ENCODE results near the gene SLC16A10.
"Not testable (repeated sequence)": the region's sequence is repeated elsewhere in the genome, so short reads cannot be mapped to it uniquely, and the experiment has no call there.

The SLC16A10 gene

DNA sequence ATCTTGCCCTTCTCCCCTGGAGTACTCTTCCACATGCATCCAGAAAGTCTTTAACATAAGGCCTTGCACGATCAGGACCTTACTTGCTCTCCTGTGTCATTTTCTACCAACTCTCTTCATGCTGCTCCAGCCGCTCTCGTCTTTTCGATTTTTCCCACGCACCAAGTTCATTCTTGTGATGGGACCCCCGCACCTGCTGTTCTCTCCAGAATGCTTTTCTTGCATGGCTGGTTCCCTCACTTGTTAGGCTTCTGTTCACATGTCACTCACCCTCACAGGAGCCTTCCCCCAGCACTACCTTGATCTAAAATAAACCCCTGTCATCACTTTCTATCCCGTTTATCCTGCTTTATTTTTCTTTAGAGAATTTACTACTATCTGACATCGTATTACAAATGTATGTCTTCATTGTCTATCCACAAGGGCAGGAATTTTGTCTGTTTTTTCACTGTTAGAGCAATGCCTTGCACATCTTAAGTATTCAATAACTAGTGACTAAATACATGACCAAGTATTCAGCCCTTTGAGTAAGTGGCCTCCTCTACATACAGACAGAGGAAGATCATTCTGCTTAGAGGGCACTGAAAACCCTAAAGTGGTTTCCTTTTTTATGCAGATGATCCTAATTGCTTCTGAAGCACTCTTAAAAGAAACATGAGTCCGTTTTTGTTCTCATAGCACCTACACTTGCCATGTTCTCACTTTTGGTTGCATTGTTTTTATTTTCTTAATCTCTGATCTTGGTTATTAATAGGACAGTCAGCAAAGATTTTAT, 166.9 kb downstream of the SLC16A10 start:
- TF ChIP-seq, protein P1, sequence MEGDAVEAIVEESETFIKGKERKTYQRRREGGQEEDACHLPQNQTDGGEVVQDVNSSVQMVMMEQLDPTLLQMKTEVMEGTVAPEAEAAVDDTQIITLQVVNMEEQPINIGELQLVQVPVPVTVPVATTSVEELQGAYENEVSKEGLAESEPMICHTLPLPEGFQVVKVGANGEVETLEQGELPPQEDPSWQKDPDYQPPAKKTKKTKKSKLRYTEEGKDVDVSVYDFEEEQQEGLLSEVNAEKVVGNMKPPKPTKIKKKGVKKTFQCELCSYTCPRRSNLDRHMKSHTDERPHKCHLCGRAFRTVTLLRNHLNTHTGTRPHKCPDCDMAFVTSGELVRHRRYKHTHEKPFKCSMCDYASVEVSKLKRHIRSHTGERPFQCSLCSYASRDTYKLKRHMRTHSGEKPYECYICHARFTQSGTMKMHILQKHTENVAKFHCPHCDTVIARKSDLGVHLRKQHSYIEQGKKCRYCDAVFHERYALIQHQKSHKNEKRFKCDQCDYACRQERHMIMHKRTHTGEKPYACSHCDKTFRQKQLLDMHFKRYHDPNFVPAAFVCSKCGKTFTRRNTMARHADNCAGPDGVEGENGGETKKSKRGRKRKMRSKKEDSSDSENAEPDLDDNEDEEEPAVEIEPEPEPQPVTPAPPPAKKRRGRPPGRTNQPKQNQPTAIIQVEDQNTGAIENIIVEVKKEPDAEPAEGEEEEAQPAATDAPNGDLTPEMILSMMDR (conservative IDR thresholded peaks at IDR 0.05; ENCODE audit: low read depth, low read length): no peak
- no peak for DNase-seq (ENCODE audit: low read depth)
- no peak overlapping the region for H3K4me3 ChIP-seq (ENCODE audit: low read length)

GRCh38 chr6:111254779-111255166, 167.5 kb downstream of the SLC16A10 start:
- TF ChIP-seq, protein P1 (conservative IDR thresholded peaks at IDR 0.05; ENCODE audit: low read depth, low read length): no peak
- no peak overlapping the region for H3K4me3 ChIP-seq (ENCODE audit: low read length)
- no peak for DNase-seq (ENCODE audit: low read depth)

DNA sequence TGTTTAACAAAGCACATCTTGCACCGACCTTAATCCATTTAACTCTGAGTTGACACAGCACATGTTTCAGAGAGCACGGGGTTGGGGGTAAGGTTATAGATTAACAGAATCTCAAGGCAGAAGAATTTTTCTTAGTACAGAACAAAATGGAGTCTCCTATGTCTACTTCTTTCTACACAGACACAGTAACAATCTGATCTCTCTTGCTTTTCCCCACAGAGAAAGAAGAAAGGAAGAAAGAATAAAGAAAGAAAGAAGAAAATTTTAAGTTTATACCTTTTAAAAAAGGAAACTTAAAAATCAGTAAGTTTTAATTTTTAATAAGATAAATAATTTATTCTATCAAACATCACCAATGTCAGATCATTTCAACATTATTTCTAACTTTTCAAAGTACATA, 168.5 kb downstream of the SLC16A10 start:
- not testable (repeated sequence) for DNase-seq (ENCODE audit: low read depth); H3K4me3 ChIP-seq (ENCODE audit: low read length)

DNA sequence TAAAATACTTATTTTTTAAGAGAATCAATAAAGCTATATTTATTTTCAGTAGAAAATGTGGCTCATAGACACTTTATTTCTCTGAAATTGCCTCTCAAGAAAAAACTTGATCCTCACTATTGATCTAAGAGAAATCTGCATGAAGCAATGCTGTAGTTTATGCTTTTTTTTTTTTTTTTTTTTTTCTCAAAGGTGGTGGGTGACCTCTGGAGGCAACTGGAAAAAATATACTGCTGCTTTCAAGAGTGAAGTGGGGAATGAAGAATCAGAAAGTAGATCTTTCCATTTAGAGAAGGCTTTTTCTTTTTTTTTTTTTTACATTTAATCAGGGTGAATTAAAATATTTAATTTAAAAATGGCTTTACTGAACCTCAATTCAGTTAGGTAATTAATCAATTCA, 169.3 kb downstream of the SLC16A10 start:
- TF ChIP-seq, protein P1 (conservative IDR thresholded peaks at IDR 0.05; ENCODE audit: low read depth, low read length): peak; percentile 34
- DNase-seq (ENCODE audit: low read depth): no peak
- H3K4me3 ChIP-seq (ENCODE audit: low read length): no peak overlapping the region

DNA sequence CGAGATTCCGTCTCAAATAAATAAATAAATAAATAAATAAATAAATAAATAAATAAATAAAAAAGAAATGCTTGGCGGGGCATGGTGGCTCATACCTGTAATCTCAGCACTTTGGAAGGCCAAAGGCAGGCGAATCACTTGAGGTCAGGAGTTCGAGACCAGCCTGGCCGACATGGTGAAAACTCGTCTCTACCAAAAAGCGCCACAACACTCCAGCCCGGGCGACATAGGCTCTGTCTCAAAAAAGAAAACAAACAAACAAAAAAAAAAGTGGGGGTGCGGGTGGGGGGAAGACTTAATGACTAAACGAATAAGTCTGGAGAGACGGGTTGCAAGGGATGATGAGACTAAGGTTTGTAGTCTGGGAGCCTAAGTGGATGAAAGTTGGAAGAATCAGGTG, 170.7 kb downstream of the SLC16A10 start:
- no peak for DNase-seq (ENCODE audit: low read depth)
- TF ChIP-seq, protein P1 (conservative IDR thresholded peaks at IDR 0.05; ENCODE audit: low read depth, low read length): no peak
- no peak overlapping the region for H3K4me3 ChIP-seq (ENCODE audit: low read length)

DNA sequence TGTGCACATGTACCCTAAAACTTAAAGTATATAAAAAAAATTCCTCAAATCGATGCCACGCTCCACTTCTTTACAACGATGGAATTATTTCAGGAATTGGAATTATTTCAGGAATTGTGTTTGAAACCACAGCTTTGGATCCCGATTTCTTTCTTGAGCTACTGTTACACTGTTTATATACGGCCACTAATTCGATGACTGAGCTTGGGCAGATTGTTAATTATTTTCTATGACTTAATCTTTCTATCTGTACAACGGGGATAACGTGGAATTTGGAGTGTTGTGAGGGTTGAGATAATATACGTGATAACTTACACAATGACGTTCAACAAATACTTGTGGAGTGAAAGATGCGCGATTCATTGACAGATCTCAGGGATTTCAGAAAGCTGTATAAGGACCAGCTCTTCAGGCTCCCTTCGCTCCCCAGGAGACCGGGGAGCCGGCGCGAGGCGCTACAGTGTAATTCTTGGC, 171.3 kb downstream of the SLC16A10 start:
- DNase-seq (ENCODE audit: low read depth): no peak
- H3K4me3 ChIP-seq (ENCODE audit: low read length): peak overlapping the region; percentile 29
- TF ChIP-seq, protein P1 (conservative IDR thresholded peaks at IDR 0.05; ENCODE audit: low read depth, low read length): no peak

GRCh38 chr6:111259089-111259831, 172.0 kb downstream of the SLC16A10 start:
- H3K4me3 ChIP-seq (ENCODE audit: low read length): peak overlapping the region; percentile 77
- TF ChIP-seq, protein P1 (conservative IDR thresholded peaks at IDR 0.05; ENCODE audit: low read depth, low read length): peak; percentile 93
- peak; percentile 95 for DNase-seq (ENCODE audit: low read depth)

Measured in retinal pigment epithelial cell (primary cell).